Left kidney (tissue), 1 donor: ENCODE data around the gene GLRB. TPM values are rescaled to one million over a fixed set of nuclear protein-coding genes. Genes with fewer than 3 reads are reported as not detected.

Source experiments
- polyA plus RNA-seq: library from polyadenylated mRNA; unstranded; fragments of 120-200 nt; gene quantifications from one replicate; pipeline ENCODE4 v1.2.1, GENCODE V29; 2013; ENCODE audit not compliant: insufficient read length

Gene GLRB
- polyA plus RNA-seq, 1 donor = 16.5 TPM

Other genes with a start within 250 kb of the GLRB start
- gene PDGFC, start 104.4 kb upstream of the GLRB start, polyA plus RNA-seq = 82.7 TPM
- 2.4 TPM for gene GRIA2, start 144.6 kb downstream of the GLRB start, polyA plus RNA-seq